HepG2 (cell line): ENCODE measurements around the gene SMAD1.

Experiments
- ARNT2 ChIP-seq: sonication (generic); formaldehyde crosslinking; IDR thresholded peaks from 2 replicates; pipeline ENCODE4 v1.8.0; 2022; ENCODE audit warnings: mild to moderate bottlenecking, low read depth, missing genetic modification reagents, moderate library complexity
- EZH2 ChIP-seq: conservative IDR thresholded peaks from 2 replicates; pipeline ENCODE4 v1.6.1; 2012; ENCODE audit warnings: mild to moderate bottlenecking, low read depth, low read length, moderate library complexity
- GATAD1 ChIP-seq: IDR thresholded peaks from 2 replicates; pipeline ENCODE4 v1.6.1; 2016; ENCODE audit warnings: missing genetic modification reagents, missing compliant biosample characterization
- GTF2F1 ChIP-seq: fragments of 150-350 bp; IDR thresholded peaks from 2 replicates; pipeline ENCODE4 v1.6.1; 2014; ENCODE audit warnings: low read length
- HNF1A ChIP-seq, 2 experiments: sonication (generic) in 1 of 2; formaldehyde crosslinking in 1 of 2; IDR thresholded peaks; 2 replicates each; pipeline versions ENCODE4 v1.4.0 to v1.6.1; 2016 to 2020; ENCODE audit warnings: borderline replicate concordance in 1 of 2, low read depth in 1 of 2, mild to moderate bottlenecking in 1 of 2, missing genetic modification reagents in 1 of 2
- NFYB ChIP-seq: sonication (generic); formaldehyde crosslinking; IDR thresholded peaks from 2 replicates; pipeline ENCODE4 v1.4.0; 2020; ENCODE audit warnings: missing genetic modification reagents
- NR2C2 ChIP-seq: sonication (generic); formaldehyde crosslinking; IDR thresholded peaks from 2 replicates; pipeline ENCODE4 v1.4.0; 2020; ENCODE audit warnings: missing genetic modification reagents, mild to moderate bottlenecking, moderate library complexity, borderline replicate concordance
- NR3C1 ChIP-seq: sonication (generic); formaldehyde crosslinking; IDR thresholded peaks from 2 replicates; pipeline ENCODE4 v1.4.0; 2020; ENCODE audit warnings: missing genetic modification reagents
- RBM22 ChIP-seq: fragments of 200-400 bp; formaldehyde crosslinking; optimal IDR thresholded peaks from 2 replicates; pipeline ENCODE3; 2017; ENCODE audit warnings: mild to moderate bottlenecking, low read length, moderate library complexity
- ZBTB4 ChIP-seq: sonication (generic); formaldehyde crosslinking; IDR thresholded peaks from 2 replicates; pipeline ENCODE4 v1.4.0; 2020; ENCODE audit warnings: missing genetic modification reagents, mild to moderate bottlenecking, borderline replicate concordance
- TF ChIP-seq, protein P1 (sequence below): sonication (generic); formaldehyde crosslinking; IDR thresholded peaks from 2 replicates; pipeline ENCODE4 v1.5.0; 2020; ENCODE audit warnings: mild to moderate bottlenecking, missing genetic modification reagents, borderline replicate concordance

- TF ChIP-seq EZH2 = no peak
- no peak for TF ChIP-seq NR3C1 (CRISPR knock-in tag)
- TF ChIP-seq, protein P1, sequence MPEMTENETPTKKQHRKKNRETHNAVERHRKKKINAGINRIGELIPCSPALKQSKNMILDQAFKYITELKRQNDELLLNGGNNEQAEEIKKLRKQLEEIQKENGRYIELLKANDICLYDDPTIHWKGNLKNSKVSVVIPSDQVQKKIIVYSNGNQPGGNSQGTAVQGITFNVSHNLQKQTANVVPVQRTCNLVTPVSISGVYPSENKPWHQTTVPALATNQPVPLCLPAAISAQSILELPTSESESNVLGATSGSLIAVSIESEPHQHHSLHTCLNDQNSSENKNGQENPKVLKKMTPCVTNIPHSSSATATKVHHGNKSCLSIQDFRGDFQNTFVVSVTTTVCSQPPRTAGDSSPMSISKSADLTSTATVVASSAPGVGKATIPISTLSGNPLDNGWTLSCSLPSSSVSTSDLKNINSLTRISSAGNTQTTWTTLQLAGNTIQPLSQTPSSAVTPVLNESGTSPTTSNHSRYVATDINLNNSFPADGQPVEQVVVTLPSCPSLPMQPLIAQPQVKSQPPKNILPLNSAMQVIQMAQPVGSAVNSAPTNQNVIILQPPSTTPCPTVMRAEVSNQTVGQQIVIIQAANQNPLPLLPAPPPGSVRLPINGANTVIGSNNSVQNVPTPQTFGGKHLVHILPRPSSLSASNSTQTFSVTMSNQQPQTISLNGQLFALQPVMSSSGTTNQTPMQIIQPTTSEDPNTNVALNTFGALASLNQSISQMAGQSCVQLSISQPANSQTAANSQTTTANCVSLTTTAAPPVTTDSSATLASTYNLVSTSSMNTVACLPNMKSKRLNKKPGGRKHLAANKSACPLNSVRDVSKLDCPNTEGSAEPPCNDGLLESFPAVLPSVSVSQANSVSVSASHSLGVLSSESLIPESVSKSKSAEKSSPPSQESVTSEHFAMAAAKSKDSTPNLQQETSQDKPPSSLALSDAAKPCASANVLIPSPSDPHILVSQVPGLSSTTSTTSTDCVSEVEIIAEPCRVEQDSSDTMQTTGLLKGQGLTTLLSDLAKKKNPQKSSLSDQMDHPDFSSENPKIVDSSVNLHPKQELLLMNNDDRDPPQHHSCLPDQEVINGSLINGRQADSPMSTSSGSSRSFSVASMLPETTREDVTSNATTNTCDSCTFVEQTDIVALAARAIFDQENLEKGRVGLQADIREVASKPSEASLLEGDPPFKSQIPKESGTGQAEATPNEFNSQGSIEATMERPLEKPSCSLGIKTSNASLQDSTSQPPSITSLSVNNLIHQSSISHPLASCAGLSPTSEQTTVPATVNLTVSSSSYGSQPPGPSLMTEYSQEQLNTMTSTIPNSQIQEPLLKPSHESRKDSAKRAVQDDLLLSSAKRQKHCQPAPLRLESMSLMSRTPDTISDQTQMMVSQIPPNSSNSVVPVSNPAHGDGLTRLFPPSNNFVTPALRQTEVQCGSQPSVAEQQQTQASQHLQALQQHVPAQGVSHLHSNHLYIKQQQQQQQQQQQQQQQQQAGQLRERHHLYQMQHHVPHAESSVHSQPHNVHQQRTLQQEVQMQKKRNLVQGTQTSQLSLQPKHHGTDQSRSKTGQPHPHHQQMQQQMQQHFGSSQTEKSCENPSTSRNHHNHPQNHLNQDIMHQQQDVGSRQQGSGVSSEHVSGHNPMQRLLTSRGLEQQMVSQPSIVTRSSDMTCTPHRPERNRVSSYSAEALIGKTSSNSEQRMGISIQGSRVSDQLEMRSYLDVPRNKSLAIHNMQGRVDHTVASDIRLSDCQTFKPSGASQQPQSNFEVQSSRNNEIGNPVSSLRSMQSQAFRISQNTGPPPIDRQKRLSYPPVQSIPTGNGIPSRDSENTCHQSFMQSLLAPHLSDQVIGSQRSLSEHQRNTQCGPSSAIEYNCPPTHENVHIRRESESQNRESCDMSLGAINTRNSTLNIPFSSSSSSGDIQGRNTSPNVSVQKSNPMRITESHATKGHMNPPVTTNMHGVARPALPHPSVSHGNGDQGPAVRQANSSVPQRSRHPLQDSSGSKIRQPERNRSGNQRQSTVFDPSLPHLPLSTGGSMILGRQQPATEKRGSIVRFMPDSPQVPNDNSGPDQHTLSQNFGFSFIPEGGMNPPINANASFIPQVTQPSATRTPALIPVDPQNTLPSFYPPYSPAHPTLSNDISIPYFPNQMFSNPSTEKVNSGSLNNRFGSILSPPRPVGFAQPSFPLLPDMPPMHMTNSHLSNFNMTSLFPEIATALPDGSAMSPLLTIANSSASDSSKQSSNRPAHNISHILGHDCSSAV = no peak
- TF ChIP-seq GATAD1 (CRISPR knock-in tag) = no peak
- TF ChIP-seq NR2C2 (CRISPR knock-in tag) = no peak
- TF ChIP-seq RBM22 = no peak
- TF ChIP-seq ZBTB4 = no peak
- TF ChIP-seq HNF1A (IDR thresholded peaks at IDR 0.05; ENCODE audit: low read depth) = no peak
- no peak for TF ChIP-seq HNF1A (CRISPR knock-in tag; IDR thresholded peaks at IDR 0.05; ENCODE audit: borderline replicate concordance)
- TF ChIP-seq NFYB (CRISPR knock-in tag) = no peak
- TF ChIP-seq ARNT2 (CRISPR knock-in tag) = no peak
- TF ChIP-seq GTF2F1 = no peak
Observed at GRCh38 chr4:145602129-145602760, 120.6 kb downstream of the SMAD1 start.
